NCI-H1436 treated with DMSO at 0.1 percent for 48 hours (cell line): ENCODE data around the gene OSBPL6.
"Not testable (repeated sequence)": the region's sequence is repeated elsewhere in the genome, so short reads cannot be mapped to it uniquely, and the experiment has no call there.

Experiments
- DNase-seq: peaks from one replicate; lab custom pipeline; 2025; lab: John Stamatoyannopoulos, UW

Gene OSBPL6

DNA sequence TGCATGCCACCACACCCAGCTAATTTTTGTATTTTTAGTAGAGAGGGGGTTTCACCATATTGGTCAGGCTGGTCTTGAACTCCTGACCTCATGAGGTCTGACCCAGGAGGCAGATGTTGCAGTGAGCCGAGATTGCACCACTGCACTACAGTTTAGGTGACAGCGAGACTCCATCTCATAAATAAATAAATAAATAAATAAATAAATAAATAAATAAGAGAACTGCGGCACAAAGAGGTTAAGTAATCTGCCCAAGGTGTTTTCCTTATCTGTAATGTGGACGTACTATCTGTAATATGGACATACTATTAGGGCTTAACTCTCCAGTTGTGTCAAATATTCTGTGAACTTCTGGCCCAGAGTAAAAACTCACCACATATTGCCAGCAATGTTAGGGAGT, 4.1 kb downstream of the OSBPL6 start:
- not testable (repeated sequence) for DNase-seq

GRCh38 chr2:178199334-178199733, 5.0 kb downstream of the OSBPL6 start:
- no peak for DNase-seq

DNA sequence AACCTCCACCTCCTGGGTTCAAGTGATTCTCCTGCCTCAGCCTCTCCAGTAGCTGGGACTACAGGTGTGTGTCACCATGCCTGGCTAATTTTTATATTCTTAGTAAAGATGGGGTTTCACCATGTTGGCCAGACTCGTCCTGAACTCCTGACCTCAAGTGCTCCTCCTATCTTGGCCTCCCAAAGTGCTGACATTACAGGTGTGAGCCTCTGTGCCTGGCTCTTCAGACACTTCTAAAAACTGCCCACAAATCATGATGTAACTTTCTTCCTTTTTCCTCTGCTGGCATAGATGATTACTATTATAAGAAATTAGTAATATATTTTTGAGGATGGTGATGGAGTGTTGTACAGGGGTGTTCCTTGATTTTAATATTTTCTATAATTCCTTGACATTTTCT, 6.0 kb downstream of the OSBPL6 start:
- no peak for DNase-seq

- DNase-seq = no peak
Measured at GRCh38 chr2:178202927-178203326, 8.6 kb downstream of the OSBPL6 start.

- no peak for DNase-seq
Measured at GRCh38 chr2:178204977-178205376, 10.7 kb downstream of the OSBPL6 start.

- DNase-seq = no peak
Measured at GRCh38 chr2:178205853-178206521, 11.7 kb downstream of the OSBPL6 start.

- DNase-seq = no peak
Measured at GRCh38 chr2:178208336-178208735, 14.0 kb downstream of the OSBPL6 start.

- DNase-seq = no peak
Measured at GRCh38 chr2:178208817-178209216, 14.5 kb downstream of the OSBPL6 start.

DNA sequence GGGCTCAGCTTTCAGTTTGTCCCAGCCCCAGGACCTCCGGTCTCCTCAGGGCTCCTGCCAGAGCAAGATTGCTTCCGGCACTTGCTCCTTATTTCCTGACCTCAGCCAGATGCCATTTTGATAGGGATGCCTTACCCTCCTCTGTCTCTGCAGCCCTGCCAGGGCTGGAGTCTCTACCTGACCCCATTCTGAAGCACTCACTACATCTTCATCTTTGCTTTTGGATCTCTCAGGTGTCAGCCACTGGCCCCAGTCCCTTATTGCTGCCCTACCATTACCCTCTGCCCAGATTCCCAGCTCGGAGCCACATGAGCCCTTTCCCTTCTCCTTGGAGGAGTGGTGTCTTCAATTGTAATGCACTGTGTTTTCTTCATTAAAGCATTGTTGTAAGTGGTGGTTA, 17.1 kb downstream of the OSBPL6 start:
- DNase-seq = no peak

- DNase-seq = no peak
Measured at GRCh38 chr2:178211943-178212342, 17.6 kb downstream of the OSBPL6 start.

DNA sequence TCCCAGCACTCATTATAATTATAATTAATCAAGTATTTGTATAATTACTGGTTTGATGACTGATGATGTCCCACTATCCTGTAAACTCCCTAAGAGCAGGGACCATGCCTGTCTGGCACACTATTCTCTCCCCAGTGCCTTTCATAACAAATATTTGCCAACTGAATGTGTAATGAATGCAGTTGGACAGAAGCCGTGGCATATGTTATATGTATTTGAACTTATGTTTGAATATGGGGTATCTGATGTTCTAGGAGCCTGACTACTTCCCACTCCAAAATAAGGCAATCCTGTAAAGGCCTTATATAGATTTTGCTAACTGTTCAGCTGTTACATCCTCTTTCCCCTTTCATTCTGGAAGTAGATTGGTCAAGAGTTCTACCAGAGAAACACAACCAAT, 19.7 kb downstream of the OSBPL6 start:
- DNase-seq = no peak

DNA sequence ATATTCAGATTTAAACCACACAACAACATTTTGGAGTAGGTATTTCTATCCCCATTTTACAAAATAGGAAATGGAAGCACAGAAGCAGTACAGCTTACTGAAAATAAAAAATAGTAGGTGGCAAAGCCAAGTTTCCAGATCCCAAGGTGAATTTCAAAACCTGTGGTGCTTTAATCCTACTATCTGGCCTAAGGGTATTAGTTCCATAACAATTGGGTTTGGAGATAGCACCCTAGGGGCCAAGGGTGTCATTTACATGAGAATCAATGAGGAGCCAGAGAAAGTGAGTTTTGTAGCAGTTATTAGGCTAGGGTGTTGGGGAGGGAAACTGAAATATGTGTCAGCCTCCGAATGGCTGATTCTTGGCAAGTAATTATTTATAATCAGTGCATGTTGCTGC, 24.9 kb downstream of the OSBPL6 start:
- DNase-seq = no peak

DNA sequence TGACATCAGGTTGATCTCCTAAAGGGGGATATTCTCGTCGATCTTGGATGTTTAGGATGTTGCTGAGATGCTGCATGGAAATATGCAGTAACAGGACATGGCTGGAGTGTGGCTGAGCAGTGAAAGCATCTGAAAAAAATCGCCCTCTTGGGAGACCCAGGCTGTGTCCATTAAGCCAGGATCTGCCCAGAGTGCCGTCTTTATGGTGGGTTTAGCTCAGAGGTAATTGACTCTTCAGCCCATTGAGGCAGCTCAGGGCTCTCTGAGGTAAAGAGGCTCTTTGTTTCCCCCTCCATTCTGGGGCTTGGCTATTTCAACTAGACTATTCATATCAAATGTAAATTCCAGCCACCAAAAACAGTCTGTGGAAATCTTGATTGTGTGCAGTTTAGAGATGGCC, 26.5 kb downstream of the OSBPL6 start:
- DNase-seq = no peak

DNA sequence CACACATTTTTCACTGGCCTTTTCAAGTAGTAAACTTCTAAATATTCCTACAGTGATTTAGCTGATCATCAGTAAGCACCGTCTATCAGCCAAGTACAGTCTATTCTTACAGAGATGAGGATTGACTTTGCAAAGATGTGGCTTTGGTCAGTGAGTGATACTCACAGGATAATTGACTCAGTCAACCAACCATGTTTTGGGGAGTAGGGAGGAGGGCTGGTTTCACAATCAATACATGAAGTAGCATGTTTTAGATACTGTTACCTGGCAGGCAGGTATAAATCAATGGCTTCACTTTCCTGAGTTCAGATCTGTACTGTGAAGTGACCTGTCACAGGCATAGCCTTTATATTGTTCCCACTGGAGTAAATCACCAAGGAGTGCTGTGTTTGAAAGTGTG, 27.2 kb downstream of the OSBPL6 start:
- no peak for DNase-seq

- no peak for DNase-seq
Measured at GRCh38 chr2:178223806-178224205, 29.5 kb downstream of the OSBPL6 start.

DNA sequence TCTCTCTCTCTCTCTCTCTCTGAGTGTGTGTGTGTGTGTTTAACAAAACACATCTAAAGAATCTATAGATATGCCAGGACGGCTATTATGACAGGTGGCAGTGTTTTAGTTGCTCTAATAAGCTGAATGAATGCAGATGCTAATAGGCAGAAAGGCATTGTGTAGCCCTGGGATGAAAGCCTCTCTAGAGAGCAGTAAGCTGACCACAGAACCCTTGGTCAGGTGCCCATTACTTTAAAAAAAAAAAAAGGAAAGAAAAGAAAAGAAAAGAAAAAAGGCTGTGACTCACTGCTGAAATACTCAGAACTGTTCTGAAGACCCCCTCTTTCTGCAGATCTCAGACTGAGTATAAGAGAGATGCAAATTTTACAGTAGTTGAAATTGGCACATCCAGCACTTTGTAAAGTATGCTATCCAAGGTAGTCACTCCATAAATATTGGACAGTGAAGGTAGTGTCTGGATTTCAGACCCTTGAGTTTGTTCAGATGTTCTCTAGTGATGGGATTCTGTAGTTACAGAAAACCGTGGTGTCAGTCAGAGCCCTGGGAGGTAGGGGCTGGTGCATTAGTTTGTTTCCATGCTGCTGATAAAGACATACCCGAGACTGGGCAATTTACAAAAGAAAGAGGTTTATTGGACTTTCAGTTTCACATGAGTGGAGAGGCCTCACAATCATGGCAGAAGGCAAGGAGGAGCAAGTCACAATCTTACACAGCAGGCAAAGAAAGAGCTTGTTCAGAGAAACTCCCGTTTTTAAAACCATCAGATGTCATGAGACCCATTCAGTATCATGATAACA, 30.9 kb downstream of the OSBPL6 start:
- DNase-seq = no peak

- DNase-seq = no peak
Measured at GRCh38 chr2:178227187-178227586, 32.9 kb downstream of the OSBPL6 start.

GRCh38 chr2:178229927-178230326, 35.6 kb downstream of the OSBPL6 start:
- DNase-seq = no peak

DNA sequence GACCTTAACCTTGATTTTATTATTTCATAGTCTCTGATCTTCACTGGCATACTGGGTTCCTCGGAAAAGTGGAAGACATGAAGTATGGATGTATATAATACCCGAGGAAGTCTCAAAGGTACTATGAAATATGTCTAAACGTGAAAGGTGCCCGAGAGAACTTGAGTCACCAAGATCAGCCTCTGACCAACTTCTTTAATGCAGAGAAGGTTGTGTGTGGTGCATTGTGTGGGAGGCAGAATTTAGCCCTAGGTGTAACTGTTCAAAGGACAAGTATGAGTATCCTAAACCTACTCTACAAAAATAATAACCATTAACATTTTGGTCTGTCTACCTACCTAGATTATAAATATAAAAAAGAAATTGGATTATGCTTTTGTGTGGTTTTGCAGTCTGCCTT, 36.1 kb downstream of the OSBPL6 start:
- DNase-seq = no peak

GRCh38 chr2:178233428-178233827, 39.1 kb downstream of the OSBPL6 start:
- no peak for DNase-seq

- DNase-seq = no peak
Measured at GRCh38 chr2:178234648-178235047, 40.3 kb downstream of the OSBPL6 start.

GRCh38 chr2:178237488-178238153, 43.3 kb downstream of the OSBPL6 start:
- DNase-seq = no peak

GRCh38 chr2:178238154-178238521, 43.8 kb downstream of the OSBPL6 start:
- DNase-seq = no peak
